ENCODE results near the gene PDE6D.

DNA sequence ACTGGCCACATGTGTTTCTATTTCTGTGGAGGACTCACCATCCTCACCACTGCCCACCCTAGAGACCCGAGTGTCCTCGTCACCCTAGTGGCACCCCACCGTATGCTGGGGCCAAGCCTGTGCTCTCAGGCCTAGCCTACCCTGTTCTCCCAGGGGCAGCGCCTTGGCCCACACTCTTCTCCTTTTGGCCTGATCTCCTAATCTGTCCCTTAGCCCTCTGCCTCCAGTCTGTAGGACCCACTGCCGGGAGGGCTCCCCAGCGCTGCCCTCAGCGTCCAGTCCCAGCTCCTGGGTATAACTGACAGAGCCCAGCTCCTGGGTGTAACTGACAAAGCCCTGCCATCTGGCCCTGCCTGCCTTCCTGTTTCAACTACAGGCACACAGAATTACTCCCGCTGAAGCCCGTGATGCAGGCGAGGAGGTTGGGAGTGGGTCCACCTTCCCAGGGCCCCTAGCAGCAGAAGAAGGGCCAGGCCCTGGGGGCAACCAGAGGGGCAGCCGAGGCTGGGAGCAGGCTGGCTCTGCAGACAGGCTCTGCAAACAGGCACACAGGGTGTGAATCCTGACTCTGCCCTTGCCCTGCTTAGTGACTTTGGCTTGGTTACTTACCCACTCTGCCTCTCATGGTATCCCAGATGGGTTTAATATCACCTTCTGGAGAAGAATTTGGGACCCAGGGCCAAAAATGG lies 98.3 kb downstream of the PDE6D start:
- TF ChIP-seq POLR2A (IDR thresholded peaks at IDR 0.05) = no peak
- TF ChIP-seq, protein P1, sequence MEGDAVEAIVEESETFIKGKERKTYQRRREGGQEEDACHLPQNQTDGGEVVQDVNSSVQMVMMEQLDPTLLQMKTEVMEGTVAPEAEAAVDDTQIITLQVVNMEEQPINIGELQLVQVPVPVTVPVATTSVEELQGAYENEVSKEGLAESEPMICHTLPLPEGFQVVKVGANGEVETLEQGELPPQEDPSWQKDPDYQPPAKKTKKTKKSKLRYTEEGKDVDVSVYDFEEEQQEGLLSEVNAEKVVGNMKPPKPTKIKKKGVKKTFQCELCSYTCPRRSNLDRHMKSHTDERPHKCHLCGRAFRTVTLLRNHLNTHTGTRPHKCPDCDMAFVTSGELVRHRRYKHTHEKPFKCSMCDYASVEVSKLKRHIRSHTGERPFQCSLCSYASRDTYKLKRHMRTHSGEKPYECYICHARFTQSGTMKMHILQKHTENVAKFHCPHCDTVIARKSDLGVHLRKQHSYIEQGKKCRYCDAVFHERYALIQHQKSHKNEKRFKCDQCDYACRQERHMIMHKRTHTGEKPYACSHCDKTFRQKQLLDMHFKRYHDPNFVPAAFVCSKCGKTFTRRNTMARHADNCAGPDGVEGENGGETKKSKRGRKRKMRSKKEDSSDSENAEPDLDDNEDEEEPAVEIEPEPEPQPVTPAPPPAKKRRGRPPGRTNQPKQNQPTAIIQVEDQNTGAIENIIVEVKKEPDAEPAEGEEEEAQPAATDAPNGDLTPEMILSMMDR (IDR thresholded peaks at IDR 0.05) = no peak
- TF ChIP-seq POLR2AphosphoS5 (IDR thresholded peaks at IDR 0.05) = no peak

Data from prostate gland (tissue), 2 donors.